Mesodermal cell (in vitro differentiated cells): ENCODE results near the gene SBSN.

Experiments
- H3K27ac ChIP-seq: 2 replicates; pipeline ENCODE4 v1.7.0; 2013; ENCODE audit warnings: mild to moderate bottlenecking, low read depth, low read length, moderate library complexity; ENCODE audit not compliant: severe bottlenecking
- H3K36me3 ChIP-seq: 2 replicates; pipeline ENCODE4 v1.7.1; 2013; ENCODE audit warnings: mild to moderate bottlenecking, low read length, moderate library complexity; ENCODE audit not compliant: control insufficient read depth, insufficient read depth
- H3K4me1 ChIP-seq: one replicate; pipeline ENCODE4 v1.7.1; 2013; ENCODE audit warnings: mild to moderate bottlenecking, low read length; ENCODE audit not compliant: insufficient read depth, control insufficient read depth, poor library complexity, severe bottlenecking
- H3K4me3 ChIP-seq: 2 replicates; pipeline ENCODE4 v1.7.0; 2013; ENCODE audit warnings: low read length, control low read depth, mild to moderate bottlenecking; ENCODE audit not compliant: insufficient read depth, poor library complexity, severe bottlenecking; ENCODE audit errors: extremely low read depth
- H3K9me3 ChIP-seq: 2 replicates; pipeline ENCODE4 v1.7.1; 2013; ENCODE audit warnings: mild to moderate bottlenecking, low read length, moderate library complexity; ENCODE audit not compliant: control insufficient read depth
- WGBS, 2 experiments: methylation state at CpG; one replicate each; pipeline ENCODE4 v1.1.5; 2013; ENCODE audit warnings: missing lambda C conversion rate in 2 of 2; ENCODE audit not compliant: insufficient coverage in 2 of 2; 5-methylcytosine and 5-hydroxymethylcytosine counted together

SBSN gene

DNA sequence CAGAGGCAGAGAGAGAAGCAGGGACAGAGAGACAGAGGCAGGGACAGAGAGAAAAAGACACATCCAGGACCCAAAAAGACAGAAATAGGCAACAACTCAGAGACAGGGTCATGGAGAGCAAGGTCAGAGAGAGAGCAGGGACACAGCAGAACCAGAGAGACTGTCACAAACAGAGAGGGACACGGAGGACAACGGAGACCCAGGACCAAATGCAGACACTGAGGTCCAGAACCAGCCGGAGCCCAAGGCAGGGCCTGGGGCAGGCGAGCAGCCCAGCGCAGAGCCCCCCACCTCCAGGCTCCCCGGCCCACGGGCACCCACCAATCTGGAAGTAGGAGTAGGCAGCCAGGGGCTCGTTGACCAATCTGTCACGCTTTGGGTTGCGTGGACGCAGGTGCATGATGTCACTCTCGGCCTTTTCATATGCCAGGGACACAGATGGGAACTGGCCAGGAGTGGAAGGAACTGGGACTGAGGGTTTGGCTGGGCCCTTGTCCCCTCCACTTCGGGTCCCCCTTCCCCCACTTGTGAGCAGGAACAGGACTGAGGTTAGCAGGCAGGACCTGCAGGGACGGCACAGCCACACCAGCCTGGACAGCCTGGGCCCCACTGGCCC, 25.4 kb upstream of the SBSN start:
- H3K9me3 ChIP-seq, result no peaks in the 10 kb centered on the region
- no peaks in the 10 kb centered on the region for H3K4me1 ChIP-seq
- 65 to 75% methylated on average over 11 to 14 of the region's 14 CpGs for WGBS, 2 experiments
- H3K36me3 ChIP-seq, result peaks cover 4% of the 10 kb centered on the region
- no peak overlapping the region for H3K27ac ChIP-seq
- no peak overlapping the region for H3K4me3 ChIP-seq

DNA sequence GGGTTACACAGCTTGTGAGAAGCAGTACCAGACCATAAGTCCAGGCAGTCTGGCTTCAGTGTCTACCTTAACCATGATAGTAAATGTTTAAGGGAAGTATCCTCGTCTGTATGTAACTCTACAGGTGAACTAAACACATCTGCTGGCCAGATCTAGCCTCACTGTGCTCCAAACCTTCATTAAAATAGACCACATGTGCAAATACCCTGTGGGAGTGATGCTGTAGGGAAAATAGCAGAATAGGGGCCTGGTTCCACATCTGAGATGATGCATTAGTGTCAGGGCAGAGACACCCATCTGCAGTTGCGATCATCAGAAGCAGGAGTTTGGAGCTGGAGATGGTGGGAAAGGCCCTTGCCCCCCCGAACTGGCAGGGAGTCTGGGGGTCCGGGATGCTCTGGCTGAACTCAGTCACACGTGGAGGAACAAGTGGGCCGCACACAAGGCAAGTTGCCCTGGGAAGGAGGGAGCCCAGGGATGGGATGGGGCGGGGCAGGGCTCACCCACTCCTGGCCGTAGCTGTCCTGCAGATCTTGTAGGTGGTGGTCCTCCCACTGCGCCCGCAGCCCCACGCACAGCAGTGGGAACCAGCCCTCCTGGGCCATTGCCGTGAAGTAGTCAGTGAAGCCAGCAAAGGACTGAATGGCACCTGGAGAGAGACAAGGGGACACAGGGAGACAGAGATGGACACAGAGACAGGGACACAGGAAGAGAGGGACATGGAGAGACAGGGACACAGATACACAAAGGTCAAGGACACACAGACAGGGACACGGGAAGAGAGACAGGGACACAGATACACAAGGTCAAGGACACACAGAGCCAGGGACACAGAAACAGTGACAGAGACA, 24.6 kb upstream of the SBSN start:
- Histone ChIP-seq H3K4me3 (no peak overlapping the region), H3K4me1 (no peaks in the 10 kb centered on the region), H3K9me3 (no peaks in the 10 kb centered on the region), H3K27ac (no peak overlapping the region), H3K36me3 (peaks cover 6% of the 10 kb centered on the region)
- WGBS, 2 experiments, result 82 to 83% methylated on average over 8 to 12 of the region's 13 CpGs

DNA sequence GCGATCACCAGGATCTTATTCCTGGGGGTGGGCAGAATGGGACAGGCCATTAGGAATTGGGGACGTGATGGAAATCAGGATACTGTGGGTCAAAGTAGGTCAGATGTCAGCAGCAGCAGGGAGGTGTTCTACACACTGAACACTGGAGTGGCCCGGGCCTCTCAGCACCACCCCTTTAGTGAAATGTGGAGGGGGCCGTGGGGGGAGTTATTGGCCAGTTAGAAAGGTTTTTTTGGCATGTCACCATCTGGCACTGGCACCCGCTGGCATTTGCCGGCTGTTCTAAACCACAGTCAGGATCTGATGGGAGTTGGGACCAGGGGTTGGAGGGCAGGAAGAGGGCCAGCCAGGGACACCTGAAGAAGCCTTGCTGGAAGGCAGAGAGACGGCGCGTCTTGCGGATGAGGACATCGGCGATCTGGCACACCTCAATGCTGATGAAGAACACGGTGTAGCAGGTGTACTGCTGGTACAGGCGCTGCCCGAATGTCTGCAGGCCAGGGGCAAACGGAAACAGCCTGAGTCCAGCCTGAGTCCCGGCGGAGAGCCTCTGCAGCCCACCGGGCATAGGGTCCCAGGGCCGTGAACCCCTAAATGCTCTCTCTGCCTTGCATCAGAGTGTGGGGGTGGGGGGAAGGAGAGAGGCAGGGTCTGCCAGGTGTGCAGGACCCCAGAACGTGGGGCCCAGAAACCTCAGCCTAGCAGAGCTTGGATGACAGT, 23.1 kb upstream of the SBSN start:
- WGBS, 2 experiments, result 94 to 95% methylated on average over 18 to 21 of the region's 21 CpGs

DNA sequence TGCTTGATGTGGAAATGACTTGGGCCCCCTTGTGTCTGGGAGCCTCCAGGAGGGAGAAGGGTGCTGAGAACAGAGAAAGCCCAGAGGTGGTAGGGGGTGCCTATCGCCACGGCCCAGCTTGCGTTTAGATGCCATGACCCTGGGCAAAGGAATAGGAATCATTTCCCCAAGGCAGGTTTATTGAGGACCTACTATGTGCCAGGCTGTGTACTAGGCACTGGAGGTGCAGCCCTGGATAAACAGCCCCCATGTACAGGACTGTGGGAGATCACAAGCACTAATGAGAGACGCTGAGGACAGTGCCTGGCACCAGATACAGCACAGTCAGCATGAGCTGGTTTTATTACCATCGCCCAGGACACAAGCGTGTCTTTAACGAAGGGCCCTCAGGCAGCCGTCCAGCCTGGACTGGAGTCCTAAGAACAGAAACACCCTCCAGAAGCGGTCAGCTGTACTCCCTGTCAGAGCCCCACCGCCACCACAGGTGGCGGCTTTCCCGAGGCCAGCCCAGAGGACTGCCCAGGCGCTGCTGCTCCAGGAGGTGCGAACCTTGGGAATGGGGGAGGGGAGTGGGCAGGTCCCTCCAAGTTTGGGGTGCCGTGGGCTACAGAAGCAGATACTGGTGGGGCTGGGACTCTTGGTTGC, 21.9 kb upstream of the SBSN start:
- Histone ChIP-seq H3K36me3 (peaks cover 16% of the 10 kb centered on the region), H3K4me1 (peaks cover 7% of the 10 kb centered on the region), H3K27ac (no peak overlapping the region), H3K4me3 (no peak overlapping the region), H3K9me3 (no peaks in the 10 kb centered on the region)
- 92 to 95% methylated on average over 10 to 15 of the region's 15 CpGs for WGBS, 2 experiments

More for the DNA sequence above, 23.1 kb upstream of the SBSN start:
- no peak overlapping the region for H3K4me3 ChIP-seq
- H3K27ac ChIP-seq, result no peak overlapping the region
- peaks cover 16% of the 10 kb centered on the region for H3K36me3 ChIP-seq
- peaks cover 4% of the 10 kb centered on the region for H3K4me1 ChIP-seq
- H3K9me3 ChIP-seq, result no peaks in the 10 kb centered on the region

DNA sequence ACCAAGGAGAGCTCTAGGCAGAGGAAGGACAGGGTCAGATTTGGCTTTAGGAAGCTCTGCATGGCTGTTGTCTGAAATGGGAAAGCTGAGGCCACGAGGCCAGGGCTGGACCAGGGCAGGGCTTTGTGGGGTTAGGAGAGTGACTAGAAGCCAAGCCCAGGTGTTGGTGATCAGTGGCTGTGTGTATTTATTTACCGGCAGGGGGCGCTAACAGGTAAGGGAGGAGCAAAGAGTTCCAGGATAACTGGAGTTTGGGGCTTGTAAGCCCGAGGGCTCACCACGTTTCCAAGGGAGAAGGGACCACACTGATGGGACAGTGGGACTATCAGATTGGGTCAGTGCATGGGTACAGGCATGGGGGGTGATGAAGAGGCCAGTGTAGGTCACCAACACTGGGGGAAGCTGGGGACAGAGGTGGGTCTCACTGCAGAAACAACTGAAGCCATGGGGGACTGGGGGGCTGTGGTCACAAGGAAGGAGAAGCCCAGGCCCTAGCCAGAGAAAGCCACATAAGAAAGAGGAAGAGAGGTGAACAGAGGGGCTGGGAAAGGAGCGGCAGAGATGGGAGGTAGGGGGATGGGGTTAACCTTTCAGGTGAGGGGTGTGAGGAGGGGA, 21.2 kb upstream of the SBSN start:
- WGBS, 2 experiments, result 26 to 35% methylated on average over 6 of the region's 6 CpGs

DNA sequence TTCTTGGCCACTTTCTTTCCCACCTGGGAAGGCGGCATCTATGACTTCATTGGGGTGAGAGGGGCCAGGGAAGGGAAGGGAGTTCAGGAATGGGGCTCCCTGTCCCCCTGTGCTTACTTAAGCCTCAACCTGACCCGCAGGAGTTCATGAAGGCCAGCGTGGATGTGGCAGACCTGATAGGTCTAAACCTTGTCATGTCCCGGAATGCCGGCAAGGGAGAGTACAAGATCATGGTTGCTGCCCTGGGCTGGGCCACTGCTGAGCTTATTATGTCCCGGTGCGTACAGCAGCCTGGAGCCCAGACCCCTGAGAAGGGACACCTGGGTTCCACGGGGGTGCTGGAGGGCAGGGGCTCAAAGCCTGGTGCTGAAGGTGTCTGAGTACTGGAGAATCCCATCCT, 18.4 kb upstream of the SBSN start:
- H3K27ac ChIP-seq, result no peak overlapping the region
- H3K9me3 ChIP-seq, result no peaks in the 10 kb centered on the region
- H3K36me3 ChIP-seq, result peaks cover 24% of the 10 kb centered on the region
- WGBS, 2 experiments, result 95 to 98% methylated on average over 6 of the region's 8 CpGs
- peaks cover 7% of the 10 kb centered on the region for H3K4me1 ChIP-seq
- peak overlapping the region; percentile 90 for H3K4me3 ChIP-seq

More for the DNA sequence above, 21.2 kb upstream of the SBSN start:
- Histone ChIP-seq H3K4me1 (peaks cover 7% of the 10 kb centered on the region), H3K36me3 (peaks cover 16% of the 10 kb centered on the region), H3K27ac (no peak overlapping the region), H3K4me3 (no peak overlapping the region), H3K9me3 (no peaks in the 10 kb centered on the region)

DNA sequence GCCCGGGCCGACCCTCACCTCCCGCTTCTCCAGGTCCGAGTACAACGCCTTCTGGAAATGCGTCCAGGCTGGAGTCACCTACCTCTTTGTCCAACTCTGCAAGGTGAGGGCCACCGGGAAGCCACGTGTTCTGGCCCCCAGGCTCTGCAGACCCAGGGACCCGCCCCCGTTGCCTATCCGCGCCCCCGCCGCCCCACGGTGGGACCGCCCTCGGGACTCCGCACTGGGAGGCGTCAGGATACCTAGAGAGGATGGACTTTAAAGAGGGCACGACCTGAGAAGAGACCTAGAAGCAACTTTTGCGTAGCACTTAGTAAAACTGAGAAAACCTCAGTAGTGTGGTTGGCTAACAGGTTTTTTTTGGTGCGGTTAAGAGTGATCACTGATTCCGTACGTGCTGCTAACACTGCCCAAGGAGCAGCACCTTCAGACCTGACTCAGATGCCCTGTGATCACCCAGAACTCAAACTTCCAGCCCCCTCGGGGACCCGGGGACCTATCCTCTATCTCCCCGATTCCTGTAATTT, 17.8 kb upstream of the SBSN start:
- peaks cover 7% of the 10 kb centered on the region for H3K4me1 ChIP-seq
- H3K27ac ChIP-seq, result no peak overlapping the region
- H3K9me3 ChIP-seq, result no peaks in the 10 kb centered on the region
- 7 to 10% methylated on average over 14 to 27 of the region's 27 CpGs for WGBS, 2 experiments
- peaks cover 24% of the 10 kb centered on the region for H3K36me3 ChIP-seq
- H3K4me3 ChIP-seq, result peak overlapping the region; percentile 90

DNA sequence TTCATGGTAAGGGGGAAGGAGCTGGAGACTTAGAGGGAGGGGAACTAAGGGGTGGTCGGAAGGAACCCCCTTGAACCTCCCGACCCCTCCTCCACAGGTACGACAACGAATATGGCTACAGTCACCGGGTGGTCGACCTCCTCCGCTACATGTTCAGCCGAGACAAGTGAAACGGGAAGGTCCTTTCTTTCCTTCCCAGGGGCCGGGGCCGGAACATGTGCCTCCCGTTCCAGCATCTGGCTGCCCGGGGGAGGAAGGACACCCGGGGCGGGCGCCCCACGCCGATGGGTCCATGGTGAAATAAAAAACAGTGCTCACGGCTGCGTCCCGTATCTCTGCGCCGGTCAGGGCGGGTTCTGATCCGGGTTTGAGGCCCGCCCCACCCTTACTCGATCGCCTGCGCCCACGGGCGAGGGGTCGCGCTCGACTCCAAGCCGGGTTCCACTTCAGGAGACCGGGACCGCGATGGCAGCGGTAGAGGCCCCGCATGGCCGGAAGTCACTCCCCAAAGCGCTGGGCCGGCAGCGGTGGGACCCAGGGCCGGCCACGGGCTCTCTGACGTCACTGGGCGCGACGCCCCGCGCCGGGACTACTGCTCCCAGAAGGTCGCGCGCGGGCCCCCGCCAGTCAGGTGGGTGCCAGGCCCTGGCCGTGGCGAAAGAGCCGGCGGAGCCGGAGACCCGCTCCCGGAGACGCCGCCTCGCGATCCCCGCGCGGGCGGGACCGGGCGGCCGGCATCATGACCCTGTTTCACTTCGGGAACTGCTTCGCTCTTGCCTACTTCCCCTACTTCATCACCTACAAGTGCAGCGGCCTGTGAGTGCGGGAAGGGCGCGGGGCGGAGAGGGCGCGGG, 17.1 kb upstream of the SBSN start, which contains the start of gene TMEM147:
TSS of gene TMEM147 (plus strand) at position 626 of the 854 bp plus-strand sequence. CDS start at position 740, 114 bp downstream.
- peak within 1 kb of the TSS; percentile 90 for H3K4me3 ChIP-seq
- H3K9me3 ChIP-seq, result no peaks in the 10 kb centered on the region
- WGBS, 2 experiments, result 0 to 1% methylated on average over 78 to 80 of the region's 85 CpGs
- H3K27ac ChIP-seq, result peak within 1 kb of the TSS; percentile 50
- H3K4me1 ChIP-seq, result peaks cover 7% of the 10 kb centered on the region
- H3K36me3 ChIP-seq, result peaks cover 24% of the 10 kb centered on the region

DNA sequence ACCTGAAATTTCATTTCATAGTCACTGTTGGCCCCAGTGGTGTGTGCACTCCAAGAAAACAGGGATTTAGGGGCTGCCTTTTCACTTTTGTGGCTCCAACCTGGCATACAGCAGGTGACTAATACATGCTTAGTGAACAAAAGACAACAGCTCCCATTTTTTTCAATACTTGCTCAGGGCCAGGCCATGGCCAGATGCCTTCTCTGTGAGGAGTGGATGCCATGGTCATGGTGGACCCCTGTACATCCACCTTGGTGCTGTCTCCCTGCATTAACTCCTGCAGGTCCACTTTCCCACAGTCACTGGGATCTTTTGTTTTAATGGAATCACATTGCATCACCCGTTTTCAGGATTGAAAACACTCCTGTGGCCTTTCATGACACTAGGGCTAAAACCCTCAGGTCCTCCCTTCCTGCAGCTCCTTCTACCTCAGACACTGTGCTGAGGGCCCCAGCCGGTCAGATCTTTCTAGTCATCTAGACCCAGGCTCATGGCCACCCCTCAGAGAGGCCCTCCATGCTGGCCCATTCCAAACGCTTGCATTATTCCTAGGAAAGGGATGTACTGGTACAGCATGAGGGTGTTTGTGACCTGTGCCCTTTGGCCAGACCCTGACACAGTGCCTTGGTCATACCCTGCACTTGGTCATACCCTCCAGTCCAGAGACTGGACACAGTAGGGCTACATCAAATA, 16.1 kb upstream of the SBSN start:
- H3K27ac ChIP-seq, result no peak overlapping the region
- H3K9me3 ChIP-seq, result no peaks in the 10 kb centered on the region
- WGBS, 2 experiments, result 69 to 89% methylated on average over 2 of the region's 3 CpGs
- H3K4me1 ChIP-seq, result peaks cover 7% of the 10 kb centered on the region
- H3K36me3 ChIP-seq, result peaks cover 24% of the 10 kb centered on the region
- H3K4me3 ChIP-seq, result peak overlapping the region; percentile 90
